HG03097 (cell line): ENCODE measurements around the gene DPH6.
"Not testable (repeated sequence)": the region's sequence is repeated elsewhere in the genome, so short reads cannot be mapped to it uniquely, and the experiment has no call there.

Experiments used
- ATAC-seq: cut with Tn5 transposase; IDR thresholded peaks from one replicate; pipeline ENCODE4 v1.9.1; 2021; ENCODE audit not compliant: unreplicated experiment, low FRiP score

Gene DPH6

DNA sequence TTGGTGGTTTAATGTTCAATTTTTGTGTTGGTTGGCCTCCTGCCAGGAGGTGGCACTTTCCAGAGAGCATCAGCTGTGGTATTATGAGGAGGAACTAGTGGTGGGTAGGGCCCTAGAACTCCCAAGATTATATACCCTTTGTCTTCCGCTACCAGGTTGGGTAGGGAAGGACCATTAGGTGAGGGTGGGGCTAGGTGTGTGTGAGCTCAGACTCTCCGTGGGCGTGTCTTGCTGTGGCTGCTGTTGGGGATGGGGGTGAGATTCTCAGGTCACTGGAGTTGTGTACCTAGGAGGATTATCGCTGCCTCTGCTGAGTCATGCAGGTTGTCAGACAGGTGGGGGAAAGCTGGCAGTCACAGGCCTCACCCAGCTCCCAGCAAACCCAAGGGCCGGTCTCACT lies 187.1 kb downstream of the DPH6 start:
- ATAC-seq, result no peak

DNA sequence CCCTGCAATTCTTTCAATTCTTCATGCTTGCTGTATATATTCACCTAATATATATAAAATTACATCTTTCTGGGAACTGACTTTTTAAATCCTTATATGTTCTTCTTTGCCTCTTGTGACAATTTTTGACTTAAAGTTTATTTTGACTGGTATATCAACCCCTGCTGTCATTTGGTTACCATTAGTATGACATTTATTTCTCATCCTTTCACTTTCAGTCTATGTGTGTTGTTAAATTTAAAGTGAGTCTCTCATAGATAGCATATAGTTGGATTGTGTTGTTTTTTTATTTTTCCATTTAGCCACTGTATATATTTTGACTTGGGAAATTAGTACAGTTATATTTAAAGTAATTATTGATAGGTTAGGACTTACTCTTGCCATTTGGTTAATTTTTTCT lies 194.9 kb downstream of the DPH6 start:
- no peak for ATAC-seq

DNA sequence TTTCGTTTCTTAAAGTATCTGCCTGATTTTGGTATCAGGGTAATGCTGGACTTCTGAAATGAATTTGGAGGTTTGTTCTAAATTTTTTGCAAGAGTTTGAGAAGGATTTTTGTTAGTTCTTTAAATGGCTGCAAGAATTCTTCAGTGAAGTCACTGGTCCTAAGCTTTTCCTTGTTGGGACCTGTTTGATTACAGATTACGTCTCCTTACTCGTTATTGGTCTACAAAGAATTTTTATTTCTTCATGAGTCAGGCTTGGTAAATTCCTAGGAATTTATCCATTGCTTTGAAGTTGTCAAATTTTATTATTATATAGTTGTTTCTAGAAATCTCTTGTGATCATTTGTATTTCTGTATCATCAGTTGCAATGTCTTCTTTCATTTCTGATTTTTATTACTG lies 196.0 kb downstream of the DPH6 start:
- no peak for ATAC-seq

DNA sequence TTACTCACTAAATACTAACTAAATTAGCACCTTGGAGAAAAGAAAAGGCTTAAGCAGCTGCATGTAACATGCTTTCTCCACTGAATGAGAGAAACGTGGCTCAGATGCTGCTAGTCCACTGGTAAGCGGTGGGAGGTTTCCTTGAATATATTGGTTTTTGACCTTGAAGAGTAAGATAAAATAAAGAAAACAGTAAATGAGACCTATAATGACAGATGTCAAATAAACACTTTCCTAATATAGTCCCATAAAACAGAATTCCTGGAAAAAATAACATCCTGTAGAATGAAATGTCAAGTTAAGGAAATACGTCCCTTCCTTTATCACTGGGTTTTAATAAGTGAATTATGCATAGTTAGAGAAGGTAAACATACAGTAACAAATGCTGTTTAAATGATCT lies 215.0 kb downstream of the DPH6 start:
- no peak for ATAC-seq

DNA sequence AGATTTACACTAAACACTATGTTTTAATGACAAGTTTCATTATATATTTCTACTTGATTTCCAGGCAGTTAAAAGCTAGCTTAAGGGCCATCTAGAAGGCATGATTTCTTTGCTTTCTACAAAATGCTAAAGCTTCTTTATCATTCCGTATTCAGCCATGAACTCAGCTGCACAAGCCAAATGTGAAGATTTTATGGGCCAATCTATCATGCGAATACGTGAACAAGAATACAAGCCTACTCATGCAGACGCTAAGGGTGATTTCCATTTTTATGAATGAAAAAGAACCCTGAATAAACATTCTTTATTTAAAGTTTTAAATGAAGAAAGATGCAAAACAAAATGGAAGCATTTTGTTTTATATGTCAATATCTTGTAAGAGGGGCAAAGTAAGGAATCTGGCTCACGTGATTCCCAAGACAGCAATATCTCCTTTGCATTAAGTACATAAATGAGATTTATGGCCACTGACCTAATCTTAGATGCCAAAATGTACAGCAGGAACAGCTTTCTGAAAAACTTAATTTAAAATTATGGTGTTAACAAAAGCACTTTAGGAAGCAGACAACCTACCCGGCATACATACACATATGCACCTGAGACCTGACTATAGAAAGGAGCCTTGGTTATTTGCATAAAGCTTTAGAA lies 215.8 kb downstream of the DPH6 start:
- no peak for ATAC-seq

DNA sequence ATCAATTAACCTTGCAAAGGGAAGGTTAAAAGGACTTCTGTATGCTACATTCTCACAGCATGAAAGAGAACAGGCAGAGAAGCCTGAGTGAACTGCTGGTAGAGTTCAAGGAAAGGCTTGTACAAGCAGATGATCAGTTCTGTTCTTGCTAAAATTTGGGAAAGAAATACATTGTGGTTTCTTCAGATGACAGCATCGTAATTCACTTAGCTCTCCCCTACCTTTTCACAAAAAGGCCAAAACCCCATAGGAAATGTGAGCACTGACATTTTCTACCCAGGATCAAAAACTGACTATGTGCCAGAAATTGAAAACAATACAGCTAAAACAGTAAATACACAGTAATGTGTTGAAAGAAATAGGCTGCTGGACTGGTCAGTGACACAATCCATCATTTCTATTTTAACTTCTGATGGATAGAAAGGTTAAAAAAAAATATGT lies 216.4 kb downstream of the DPH6 start:
- no peak for ATAC-seq

DNA sequence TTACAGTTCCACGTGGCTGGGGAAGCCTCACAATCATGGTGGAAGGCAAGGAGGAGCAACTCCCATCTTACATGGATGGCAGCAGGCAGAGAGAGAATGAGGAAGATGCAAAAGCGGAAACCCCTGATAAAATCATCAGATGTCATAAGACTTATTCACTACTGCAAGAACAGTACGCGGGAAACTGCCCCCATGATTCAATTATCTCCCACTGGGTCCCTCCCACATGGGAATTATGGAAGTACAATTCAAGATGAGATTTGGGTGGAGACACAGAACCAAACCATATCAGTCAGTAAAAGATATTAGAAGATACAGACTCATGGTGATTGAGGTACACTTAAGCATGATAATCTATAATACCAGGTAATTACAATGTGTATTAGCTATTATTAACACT lies 217.1 kb downstream of the DPH6 start:
- not testable (repeated sequence) for ATAC-seq

DNA sequence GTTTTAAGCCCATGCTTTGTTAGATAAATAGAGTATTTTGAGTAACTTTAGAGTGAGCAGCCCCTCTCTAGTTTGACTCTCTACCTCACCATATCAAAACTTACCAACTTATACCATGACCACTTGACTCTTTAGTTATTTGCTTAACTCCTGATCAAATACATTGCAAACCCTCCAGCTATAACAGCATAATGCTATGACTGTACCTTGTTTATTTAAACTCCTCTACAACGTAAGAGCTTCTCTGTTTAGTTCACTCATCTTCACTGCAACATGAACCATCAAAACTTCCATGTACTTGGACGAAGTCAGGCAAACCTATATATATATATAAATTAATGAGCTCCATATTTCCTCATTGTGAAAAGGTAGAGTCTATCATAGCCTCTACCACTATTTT lies 218.2 kb downstream of the DPH6 start:
- no peak for ATAC-seq

DNA sequence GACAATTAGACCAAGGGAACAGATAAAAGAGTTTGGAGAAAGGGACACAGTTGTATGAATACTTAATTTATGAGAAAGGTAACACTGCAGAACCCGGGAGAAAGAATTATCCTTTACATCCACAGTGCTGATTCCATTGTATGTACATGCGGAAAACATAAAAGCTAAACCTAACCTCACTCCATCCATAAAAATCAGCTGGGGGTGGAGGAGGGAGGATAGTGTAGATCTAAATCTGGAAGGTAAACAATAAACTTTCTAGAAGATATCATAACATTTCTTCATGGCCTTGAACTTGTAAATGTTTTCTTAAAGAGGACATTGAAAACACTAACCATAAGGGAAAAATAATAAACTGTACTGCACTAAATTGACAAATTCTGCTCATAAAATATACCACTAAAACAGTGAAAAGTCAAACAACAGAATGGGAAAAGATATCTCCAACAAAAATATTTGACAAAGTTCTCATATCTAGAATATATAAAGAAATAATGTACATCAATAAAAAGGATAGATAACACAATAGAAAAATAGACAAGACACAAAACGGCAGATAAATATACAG lies 220.5 kb downstream of the DPH6 start:
- no peak for ATAC-seq

DNA sequence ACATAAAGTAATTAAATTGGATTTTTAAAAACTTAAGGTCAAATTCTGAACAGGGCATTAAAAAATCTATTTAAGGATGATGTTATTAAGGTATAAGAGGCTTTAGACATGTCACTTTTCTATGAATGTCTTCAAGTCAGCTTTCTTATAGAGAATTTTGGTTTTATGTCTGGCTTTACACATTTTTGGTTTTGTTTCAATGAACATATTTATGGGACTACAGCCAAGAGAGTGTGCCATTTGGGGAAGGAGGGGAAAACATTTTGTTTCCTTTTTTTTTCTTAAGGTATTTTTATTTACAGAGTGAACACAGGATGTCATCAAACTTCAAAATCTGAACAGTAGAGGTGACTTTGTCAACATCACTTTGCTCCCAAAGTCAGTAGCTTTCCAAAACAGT lies 222.8 kb downstream of the DPH6 start:
- no peak for ATAC-seq

DNA sequence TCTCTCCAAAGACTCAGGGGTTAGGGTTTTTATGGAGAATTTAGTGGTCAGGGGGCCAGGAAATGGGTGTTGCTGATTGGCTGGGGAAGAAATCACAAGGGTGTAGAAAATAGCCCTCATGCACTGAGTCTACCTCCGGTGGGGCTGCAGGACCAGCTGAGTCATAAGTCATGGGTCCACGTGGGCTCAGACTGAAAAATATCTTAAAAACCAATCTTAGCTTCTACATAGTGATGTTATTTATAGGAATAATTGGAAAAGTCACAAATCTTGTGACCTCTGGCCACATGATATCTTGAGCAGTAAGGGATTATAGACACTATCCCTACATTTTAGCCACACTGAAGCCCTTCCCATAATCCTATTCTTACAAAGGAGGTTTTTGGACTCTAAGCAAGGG lies 224.0 kb downstream of the DPH6 start:
- ATAC-seq, result no peak

DNA sequence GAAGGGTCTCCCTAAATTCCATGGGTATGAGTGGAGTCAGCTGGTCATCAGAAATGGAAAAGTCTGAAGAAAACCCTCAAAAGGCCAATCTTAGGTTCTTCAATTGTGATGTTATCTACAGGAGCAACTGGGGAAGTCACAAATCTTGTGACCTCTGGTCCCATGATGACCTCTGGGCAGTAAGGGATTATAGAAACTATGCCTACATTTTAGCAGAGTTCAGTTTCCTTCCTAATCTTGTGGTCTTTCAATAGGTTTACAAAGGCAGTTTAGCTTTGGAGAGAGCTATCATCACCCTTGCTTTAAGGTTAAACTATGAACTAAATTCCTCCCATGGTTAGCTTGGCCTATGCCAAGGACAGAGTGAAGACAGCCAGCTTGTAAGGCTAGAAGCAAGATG lies 225.1 kb downstream of the DPH6 start:
- ATAC-seq, result no peak
